ENCODE results near the gene LITAFD. TPM values are rescaled to one million over a fixed set of nuclear protein-coding genes. Genes with fewer than 3 reads are reported as not detected.
"Not testable (repeated sequence)": the region's sequence is repeated elsewhere in the genome, so short reads cannot be mapped to it uniquely, and the experiment has no call there.

LITAFD gene
- total RNA-seq, 1 donor from 2014 or later, result not detected

- not testable (repeated sequence) for FAIRE-seq; H3K36me3 ChIP-seq (ENCODE audit: insufficient read depth, low read length); H3K4me3 ChIP-seq (ENCODE audit: insufficient read depth, low read depth, low read length); H3K27me3 ChIP-seq (ENCODE audit: insufficient read depth, low read length); H3K4me1 Mint-ChIP-seq (ENCODE audit: low read depth, unreplicated experiment); H3K27me3 Mint-ChIP-seq (ENCODE audit: low read depth, unreplicated experiment); H3K4me1 ChIP-seq (ENCODE audit: insufficient read depth, low read length); H3K9ac ChIP-seq (ENCODE audit: low read length); H3K4me3 Mint-ChIP-seq (ENCODE audit: unreplicated experiment); H3K9me3 ChIP-seq (ENCODE audit: insufficient read depth, low read depth, low read length); DNase-seq (ENCODE audit: low read depth); H3K27ac Mint-ChIP-seq (ENCODE audit: unreplicated experiment); H3K27ac ChIP-seq (ENCODE audit: low read depth, low read length); H2AFZ ChIP-seq (ENCODE audit: low read depth, low read length); H3K4me2 ChIP-seq (ENCODE audit: low read length); H3K9me3 Mint-ChIP-seq (ENCODE audit: unreplicated experiment)
- peaks cover 65% of the 10 kb centered on the region for H4K20me1 ChIP-seq (ENCODE audit: insufficient read depth, low read length)
- H3K36me3 Mint-ChIP-seq (ENCODE audit: low read depth, unreplicated experiment), result peaks cover 11% of the 10 kb centered on the region
- H3K79me2 ChIP-seq (ENCODE audit: insufficient read depth, low read length), result peaks cover 49% of the 10 kb centered on the region
Measured at GRCh38 chr16:8843296-8843695, 38.9 kb upstream of the LITAFD start.

- H3K4me3 ChIP-seq (ENCODE audit: insufficient read depth, low read depth, low read length), result no peak overlapping the region
- peaks cover 70% of the 10 kb centered on the region for H4K20me1 ChIP-seq (ENCODE audit: insufficient read depth, low read length)
- H3K27me3 ChIP-seq (ENCODE audit: insufficient read depth, low read length), result no peaks in the 10 kb centered on the region
- H3K79me2 ChIP-seq (ENCODE audit: insufficient read depth, low read length), result peaks cover 38% of the 10 kb centered on the region
- Mint-ChIP-seq H3K4me1 (ENCODE audit: low read depth, unreplicated experiment) (peaks cover 21% of the 10 kb centered on the region), H3K27me3 (ENCODE audit: low read depth, unreplicated experiment) (no peaks in the 10 kb centered on the region), H3K27ac (ENCODE audit: unreplicated experiment) (no peak overlapping the region), H3K4me3 (ENCODE audit: unreplicated experiment) (no peak overlapping the region), H3K9me3 (ENCODE audit: unreplicated experiment) (no peaks in the 10 kb centered on the region), H3K36me3 (ENCODE audit: low read depth, unreplicated experiment) (peaks cover 18% of the 10 kb centered on the region)
- H3K9ac ChIP-seq (ENCODE audit: low read length), result no peak overlapping the region
- TF ChIP-seq CTCF (IDR thresholded peaks at IDR 0.05; ENCODE audit: insufficient read depth, low read depth, low read length), result no peak
- TF ChIP-seq EZH2 (IDR thresholded peaks at IDR 0.05; ENCODE audit: insufficient read depth, low read length), result no peak
- H3K4me1 ChIP-seq (ENCODE audit: insufficient read depth, low read length), result peaks cover 28% of the 10 kb centered on the region
- H3K36me3 ChIP-seq (ENCODE audit: insufficient read depth, low read length), result peaks cover 9% of the 10 kb centered on the region
- no peak overlapping the region for H3K4me2 ChIP-seq (ENCODE audit: low read length)
- no peak overlapping the region for H3K27ac ChIP-seq (ENCODE audit: low read depth, low read length)
- no peak for FAIRE-seq
- DNase-seq (ENCODE audit: low read depth), result no peak
- H2AFZ ChIP-seq (ENCODE audit: low read depth, low read length), result no peak overlapping the region
- no peaks in the 10 kb centered on the region for H3K9me3 ChIP-seq (ENCODE audit: insufficient read depth, low read depth, low read length)
Measured at GRCh38 chr16:8845699-8846298, 36.4 kb upstream of the LITAFD start.

DNA sequence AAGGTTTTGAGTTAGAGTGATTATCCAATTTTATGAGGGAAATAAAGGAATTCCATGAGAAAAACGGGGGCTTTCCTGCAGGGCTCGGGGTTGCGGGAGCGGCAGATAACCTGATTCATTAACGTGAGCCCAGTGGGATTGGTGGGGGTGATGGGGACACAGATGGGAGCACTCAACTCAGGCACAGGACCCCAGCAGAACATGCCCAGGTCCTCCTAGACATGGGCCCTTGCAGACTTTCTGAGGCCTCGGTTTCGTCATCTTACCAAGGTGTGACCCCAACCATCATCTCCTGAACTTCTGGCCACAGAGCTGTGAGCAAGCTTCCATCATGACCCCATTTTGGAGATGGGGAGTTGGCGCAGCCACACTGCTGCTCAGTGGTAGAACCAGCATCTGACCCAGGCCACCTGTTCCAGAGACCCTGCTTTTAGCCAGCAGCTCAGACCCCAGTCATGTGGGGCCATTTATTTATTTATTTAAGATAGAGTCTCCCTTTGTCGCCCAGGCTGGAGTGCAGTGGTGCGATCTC is 35.7 kb upstream of the LITAFD start:
- TF ChIP-seq CTCF (IDR thresholded peaks at IDR 0.05; ENCODE audit: insufficient read depth, low read depth, low read length), result no peak
- TF ChIP-seq EZH2 (IDR thresholded peaks at IDR 0.05; ENCODE audit: insufficient read depth, low read length), result no peak
- H3K4me2 ChIP-seq (ENCODE audit: low read length), result no peak overlapping the region
- no peak overlapping the region for H3K27ac Mint-ChIP-seq (ENCODE audit: unreplicated experiment)
- H3K36me3 ChIP-seq (ENCODE audit: insufficient read depth, low read length), result peaks cover 12% of the 10 kb centered on the region
- H3K4me1 ChIP-seq (ENCODE audit: insufficient read depth, low read length), result peaks cover 28% of the 10 kb centered on the region
- no peaks in the 10 kb centered on the region for H3K9me3 Mint-ChIP-seq (ENCODE audit: unreplicated experiment)
- H3K4me3 ChIP-seq (ENCODE audit: insufficient read depth, low read depth, low read length), result no peak overlapping the region
- H3K27me3 Mint-ChIP-seq (ENCODE audit: low read depth, unreplicated experiment), result no peaks in the 10 kb centered on the region
- H3K4me3 Mint-ChIP-seq (ENCODE audit: unreplicated experiment), result no peak overlapping the region
- H3K4me1 Mint-ChIP-seq (ENCODE audit: low read depth, unreplicated experiment), result peaks cover 24% of the 10 kb centered on the region
- no peaks in the 10 kb centered on the region for H3K9me3 ChIP-seq (ENCODE audit: insufficient read depth, low read depth, low read length)
- H3K9ac ChIP-seq (ENCODE audit: low read length), result no peak overlapping the region
- peaks cover 75% of the 10 kb centered on the region for H4K20me1 ChIP-seq (ENCODE audit: insufficient read depth, low read length)
- H3K27me3 ChIP-seq (ENCODE audit: insufficient read depth, low read length), result no peaks in the 10 kb centered on the region
- H3K27ac ChIP-seq (ENCODE audit: low read depth, low read length), result no peak overlapping the region
- no peak overlapping the region for H2AFZ ChIP-seq (ENCODE audit: low read depth, low read length)
- FAIRE-seq (no peak), DNase-seq (ENCODE audit: low read depth) (no peak)
- peaks cover 36% of the 10 kb centered on the region for H3K79me2 ChIP-seq (ENCODE audit: insufficient read depth, low read length)
- H3K36me3 Mint-ChIP-seq (ENCODE audit: low read depth, unreplicated experiment), result peaks cover 21% of the 10 kb centered on the region

Data from astrocyte (in vitro differentiated cells and primary cell).